Measurements from ENCODE around the gene CAV3. TPM values are rescaled to one million over a fixed set of nuclear protein-coding genes. Genes with fewer than 3 reads are reported as not detected.

Gene CAV3
- total RNA-seq, 1 experiment from 2014 or later = 0.24 TPM

GRCh38 chr3:8722808-8723207 is 10.8 kb upstream of the CAV3 start:
- ChIA-PET POLR2A (ENCODE audit: unreplicated experiment) (no interaction called here), CTCF (no interaction called here)
- no peak for DNase-seq
- no peak overlapping the region for H3K4me2 ChIP-seq
- no peaks in the 10 kb centered on the region for H3K36me3 ChIP-seq (ENCODE audit: low read depth)
- H3F3A ChIP-seq (ENCODE audit: insufficient read depth, low read depth) = peaks cover 14% of the 10 kb centered on the region; the same call in 1 of the 2 replicates
- BruUV-seq (replicated peaks) = no TSS peak
- no peak overlapping the region for H3K27ac ChIP-seq
- no peak overlapping the region for H3K4me3 ChIP-seq
- no peaks in the 10 kb centered on the region for H3K9me3 ChIP-seq (ENCODE audit: insufficient read depth, low read depth)
- peaks cover 20% of the 10 kb centered on the region for H3K4me1 ChIP-seq (replicated peaks; ENCODE audit: insufficient read depth)
- intact Hi-C loops (cut with micrococcal nuclease; ENCODE audit: unreplicated experiment) = no loop called here
- no peaks in the 10 kb centered on the region for H3K79me2 ChIP-seq (ENCODE audit: low read depth)
- no peaks in the 10 kb centered on the region for H3K9me2 ChIP-seq (ENCODE audit: insufficient read depth)
- TF ChIP-seq EZH2 (IDR thresholded peaks at IDR 0.05; ENCODE audit: low read depth) (no peak), CTCF (conservative IDR thresholded peaks at IDR 0.05) (no peak)
- H3K27me3 ChIP-seq (ENCODE audit: insufficient read depth, low read depth) = no peaks in the 10 kb centered on the region
- H2AFZ ChIP-seq = no peak overlapping the region
- no peaks in the 10 kb centered on the region for H4K20me1 ChIP-seq (ENCODE audit: insufficient read depth)

GRCh38 chr3:8723612-8724011 is 10.0 kb upstream of the CAV3 start:
- no peaks in the 10 kb centered on the region for H3K79me2 ChIP-seq (ENCODE audit: low read depth)
- ChIA-PET POLR2A (ENCODE audit: unreplicated experiment) (no interaction called here), CTCF (no interaction called here)
- no peaks in the 10 kb centered on the region for H3K36me3 ChIP-seq (ENCODE audit: low read depth)
- peak overlapping the region; percentile 36 for H3K27ac ChIP-seq
- H2AFZ ChIP-seq = no peak overlapping the region
- peak overlapping the region; percentile 49; the same call in 1 of the 2 replicates for H3K4me2 ChIP-seq
- no peaks in the 10 kb centered on the region for H4K20me1 ChIP-seq (ENCODE audit: insufficient read depth)
- intact Hi-C loops (cut with micrococcal nuclease; ENCODE audit: unreplicated experiment) = loop anchor here (1.0 kb wide), 1 partner anchor 17 kb away; no protein-coding TSS in a partner anchor
- peaks cover 20% of the 10 kb centered on the region for H3K4me1 ChIP-seq (replicated peaks; ENCODE audit: insufficient read depth)
- TF ChIP-seq CTCF (conservative IDR thresholded peaks at IDR 0.05) (no peak), EZH2 (IDR thresholded peaks at IDR 0.05; ENCODE audit: low read depth) (no peak)
- BruUV-seq (replicated peaks) = no TSS peak
- no peak for DNase-seq
- no peaks in the 10 kb centered on the region for H3K9me2 ChIP-seq (ENCODE audit: insufficient read depth)
- peaks cover 14% of the 10 kb centered on the region; the same call in 1 of the 2 replicates for H3F3A ChIP-seq (ENCODE audit: insufficient read depth, low read depth)
- H3K27me3 ChIP-seq (ENCODE audit: insufficient read depth, low read depth) = no peaks in the 10 kb centered on the region
- no peak overlapping the region for H3K4me3 ChIP-seq
- no peaks in the 10 kb centered on the region for H3K9me3 ChIP-seq (ENCODE audit: insufficient read depth, low read depth)

GRCh38 chr3:8724108-8724752 is 9.4 kb upstream of the CAV3 start:
- Histone ChIP-seq H2AFZ (no peak overlapping the region), H3K9me3 (ENCODE audit: insufficient read depth, low read depth) (no peaks in the 10 kb centered on the region), H3K4me1 (replicated peaks; ENCODE audit: insufficient read depth) (peaks cover 20% of the 10 kb centered on the region), H3K4me3 (no peak overlapping the region), H3F3A (ENCODE audit: insufficient read depth, low read depth) (peaks cover 14% of the 10 kb centered on the region; the same call in 1 of the 2 replicates), H3K27me3 (ENCODE audit: insufficient read depth, low read depth) (no peaks in the 10 kb centered on the region), H3K79me2 (ENCODE audit: low read depth) (no peaks in the 10 kb centered on the region), H3K27ac (peak overlapping the region; percentile 36), H3K4me2 (peak overlapping the region; percentile 49), H3K9me2 (ENCODE audit: insufficient read depth) (no peaks in the 10 kb centered on the region), H3K36me3 (ENCODE audit: low read depth) (no peaks in the 10 kb centered on the region), H4K20me1 (ENCODE audit: insufficient read depth) (no peaks in the 10 kb centered on the region)
- ChIA-PET POLR2A (ENCODE audit: unreplicated experiment) (interaction anchor here (0.5 to 0.6 kb wide), 3 partner anchors 9 to 529 kb away, joined by 3 read pairs; partner anchors contain the start of gene CAV3), CTCF (interaction anchor here (0.6 to 0.7 kb wide), 2 partner anchors 16 to 699 kb away, joined by 3 to 5 read pairs; no protein-coding TSS in a partner anchor)
- TF ChIP-seq CTCF (conservative IDR thresholded peaks at IDR 0.05) = no peak
- no peak for TF ChIP-seq EZH2 (IDR thresholded peaks at IDR 0.05; ENCODE audit: low read depth)
- intact Hi-C loops (cut with micrococcal nuclease; ENCODE audit: unreplicated experiment) = loop anchor here (1.0 kb wide), 1 partner anchor 16 kb away; no protein-coding TSS in a partner anchor
- BruUV-seq (replicated peaks) = no TSS peak
- DNase-seq = peak in 1 of 2 experiments; percentile 87
